A673 (cell line): ENCODE data around the gene CSNK1G2.

ENCODE experiments used
- EZH2 ChIP-seq: fragments of 200-600 bp; sonication (generic); IDR thresholded peaks from 2 replicates; pipeline ENCODE4 v1.6.1; 2017; ENCODE audit warnings: borderline replicate concordance, low read depth, mild to moderate bottlenecking, mixed read lengths, antibody characterized with exemption, low read length; ENCODE audit not compliant: poor library complexity, severe bottlenecking
- TF ChIP-seq, protein P1 (sequence below): fragments of 300-800, 200-600 bp; sonication (generic); conservative IDR thresholded peaks from 2 replicates; pipeline ENCODE4 v1.5.1; 2017; ENCODE audit warnings: low read depth, mild to moderate bottlenecking, antibody characterized with exemption, low read length, moderate library complexity, mixed read lengths

DNA sequence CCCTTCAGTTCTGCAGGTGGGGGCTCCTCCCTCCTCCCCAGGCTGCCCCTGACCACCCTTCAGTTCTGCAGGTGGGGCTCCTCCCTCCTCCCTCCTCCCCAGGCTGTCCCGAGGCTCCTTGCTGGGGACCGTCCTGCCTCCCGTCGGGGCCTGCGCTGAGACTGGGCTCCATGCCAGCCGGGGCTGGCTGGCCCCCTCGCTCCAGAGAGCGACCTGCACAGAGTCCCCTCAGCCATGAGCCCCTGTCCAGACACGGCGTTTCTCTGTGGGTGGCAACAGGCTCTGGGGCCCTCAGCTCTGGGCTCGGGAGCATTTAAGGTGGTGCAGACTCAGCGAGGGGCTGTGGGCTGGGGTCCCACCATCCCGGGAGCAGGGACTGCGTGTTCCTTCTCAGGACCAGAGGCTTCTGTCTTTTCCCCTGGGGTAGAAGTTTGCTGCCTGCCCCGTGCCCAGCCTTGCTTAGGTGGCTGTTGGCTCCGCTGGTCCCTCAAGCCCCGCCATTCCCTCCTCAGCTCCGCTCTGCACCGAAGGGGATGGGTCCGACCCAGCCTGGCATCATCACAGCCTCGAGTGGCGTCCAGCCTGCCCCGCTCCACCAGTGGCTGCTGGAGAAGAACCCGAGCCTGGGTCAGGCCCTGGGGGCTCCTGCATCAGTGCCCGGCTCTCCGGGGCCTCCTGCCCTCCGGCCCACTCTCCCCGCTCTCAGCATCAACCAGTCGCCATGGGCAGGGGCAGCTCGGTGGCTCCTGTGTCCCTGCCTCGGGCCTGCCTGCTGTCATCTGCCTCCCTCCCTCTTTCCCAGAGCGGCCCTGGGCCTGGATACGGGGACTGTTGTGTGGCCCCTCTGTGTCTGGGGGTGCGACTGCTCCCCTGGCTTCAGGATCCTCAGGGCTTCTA is 27.6 kb downstream of the CSNK1G2 start:
- TF ChIP-seq, protein P1, sequence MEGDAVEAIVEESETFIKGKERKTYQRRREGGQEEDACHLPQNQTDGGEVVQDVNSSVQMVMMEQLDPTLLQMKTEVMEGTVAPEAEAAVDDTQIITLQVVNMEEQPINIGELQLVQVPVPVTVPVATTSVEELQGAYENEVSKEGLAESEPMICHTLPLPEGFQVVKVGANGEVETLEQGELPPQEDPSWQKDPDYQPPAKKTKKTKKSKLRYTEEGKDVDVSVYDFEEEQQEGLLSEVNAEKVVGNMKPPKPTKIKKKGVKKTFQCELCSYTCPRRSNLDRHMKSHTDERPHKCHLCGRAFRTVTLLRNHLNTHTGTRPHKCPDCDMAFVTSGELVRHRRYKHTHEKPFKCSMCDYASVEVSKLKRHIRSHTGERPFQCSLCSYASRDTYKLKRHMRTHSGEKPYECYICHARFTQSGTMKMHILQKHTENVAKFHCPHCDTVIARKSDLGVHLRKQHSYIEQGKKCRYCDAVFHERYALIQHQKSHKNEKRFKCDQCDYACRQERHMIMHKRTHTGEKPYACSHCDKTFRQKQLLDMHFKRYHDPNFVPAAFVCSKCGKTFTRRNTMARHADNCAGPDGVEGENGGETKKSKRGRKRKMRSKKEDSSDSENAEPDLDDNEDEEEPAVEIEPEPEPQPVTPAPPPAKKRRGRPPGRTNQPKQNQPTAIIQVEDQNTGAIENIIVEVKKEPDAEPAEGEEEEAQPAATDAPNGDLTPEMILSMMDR, result no peak
- no peak for TF ChIP-seq EZH2
